GM23338 (cell line): Measurements from ENCODE around the gene PRRX1. TPM values are rescaled to one million over a fixed set of nuclear protein-coding genes. Genes with fewer than 3 reads are reported as not detected.

Source experiments
- ATAC-seq: fragments of 200-7000 bp; cut with Tn5 transposase; 3 replicates; pipeline ENCODE4 v1.9.1; 2020
- DNase-seq: peaks from one replicate; pipeline ENCODE4 v3.0.0-alpha.2; 2015; ENCODE audit warnings: low spot score
- H2AFZ ChIP-seq: fragments of 200-600 bp; sonication (generic); 2 replicates; pipeline ENCODE4 v1.8.0; 2016; ENCODE audit warnings: antibody characterized with exemption, mild to moderate bottlenecking, moderate library complexity
- H3F3A ChIP-seq: fragments of 200-600 bp; sonication (generic); replicated peaks from 2 replicates; pipeline ENCODE4 v1.8.0; 2017; ENCODE audit warnings: antibody characterized with exemption, mixed run types, low read depth
- H3K27ac ChIP-seq: fragments of 200-600 bp; sonication (generic); 2 replicates; pipeline ENCODE4 v1.6.1; 2016; ENCODE audit warnings: low read depth
- H3K27me3 ChIP-seq: fragments of 200-600 bp; sonication (generic); 2 replicates; pipeline ENCODE4 v1.8.0; 2016; ENCODE audit warnings: mild to moderate bottlenecking, mixed run types, moderate library complexity; ENCODE audit not compliant: insufficient read depth
- H3K36me3 ChIP-seq: fragments of 200-600 bp; sonication (generic); 2 replicates; pipeline ENCODE4 v1.8.0; 2016; ENCODE audit warnings: mild to moderate bottlenecking; ENCODE audit not compliant: insufficient read depth
- H3K4me1 ChIP-seq: fragments of 200-600 bp; sonication (generic); 2 replicates; pipeline ENCODE4 v1.8.0; 2016; ENCODE audit warnings: mild to moderate bottlenecking, moderate library complexity; ENCODE audit not compliant: insufficient read depth
- H3K4me2 ChIP-seq: fragments of 200-600 bp; sonication (generic); 2 replicates; pipeline ENCODE4 v1.7.1; 2017; ENCODE audit warnings: mixed run types
- H3K4me3 ChIP-seq: fragments of 200-600 bp; sonication (generic); 2 replicates; pipeline ENCODE4 v1.6.1; 2016; ENCODE audit warnings: mixed run types
- H3K79me2 ChIP-seq: fragments of 200-600 bp; sonication (generic); replicated peaks from 2 replicates; pipeline ENCODE4 v1.8.0; 2017; ENCODE audit warnings: mild to moderate bottlenecking; ENCODE audit not compliant: insufficient read depth
- H3K9me2 ChIP-seq: fragments of 200-600 bp; sonication (generic); 2 replicates; pipeline ENCODE4 v1.8.0; 2017; ENCODE audit not compliant: insufficient read depth
- H4K20me1 ChIP-seq: fragments of 200-600 bp; sonication (generic); replicated peaks from 2 replicates; pipeline ENCODE4 v1.8.0; 2017; ENCODE audit warnings: mild to moderate bottlenecking; ENCODE audit not compliant: insufficient read depth
- H3K27ac Mint-ChIP-seq: 2 replicates; pipeline ENCODE4 v1.8.0; 2020; ENCODE audit warnings: inconsistent platforms, mild to moderate bottlenecking, moderate library complexity, mixed read lengths
- H3K27me3 Mint-ChIP-seq: 3 replicates; pipeline ENCODE4 v1.8.0; 2022; ENCODE audit warnings: low read depth, mild to moderate bottlenecking, moderate library complexity, mixed read lengths, inconsistent platforms; ENCODE audit not compliant: insufficient read depth, poor library complexity
- H3K36me3 Mint-ChIP-seq: 3 replicates; pipeline ENCODE4 v1.8.0; 2021; ENCODE audit warnings: low read depth, mild to moderate bottlenecking, inconsistent platforms, moderate library complexity, mixed read lengths
- H3K4me1 Mint-ChIP-seq: 3 replicates; pipeline ENCODE4 v1.8.0; 2020; ENCODE audit warnings: mild to moderate bottlenecking, inconsistent platforms, mixed read lengths
- H3K4me3 Mint-ChIP-seq: 3 replicates; pipeline ENCODE4 v1.8.0; 2021; ENCODE audit warnings: moderate library complexity, mild to moderate bottlenecking, inconsistent platforms, mixed read lengths
- H3K9me3 Mint-ChIP-seq: 3 replicates; pipeline ENCODE4 v1.8.0; 2020; ENCODE audit warnings: moderate library complexity, mild to moderate bottlenecking, inconsistent platforms, mixed read lengths
- EZH2 ChIP-seq: fragments of 200-600 bp; sonication (generic); IDR thresholded peaks from one replicate; pipeline ENCODE4 v1.8.0; 2017; ENCODE audit warnings: antibody characterized with exemption, mild to moderate bottlenecking, low read depth; ENCODE audit not compliant: unreplicated experiment
- EZH2phosphoT487 ChIP-seq: fragments of 200-600 bp; sonication (generic); IDR thresholded peaks from one replicate; pipeline ENCODE4 v1.8.1; 2018; ENCODE audit warnings: antibody characterized with exemption; ENCODE audit not compliant: unreplicated experiment
- POLR2AphosphoS5 ChIP-seq: IDR thresholded peaks from 2 replicates; pipeline ENCODE4 v1.6.1; 2016; ENCODE audit warnings: antibody characterized with exemption, low read depth
- STAT1 ChIP-seq: IDR thresholded peaks from one replicate; pipeline ENCODE4 v1.6.1; 2016; ENCODE audit warnings: antibody characterized with exemption; ENCODE audit not compliant: unreplicated experiment
- ZNF331 ChIP-seq: fragments of 250-450 bp; sonication (Bioruptor Pico); IDR thresholded peaks from 2 replicates; pipeline ENCODE4 v1.5.0; 2020; ENCODE audit warnings: low read depth, mild to moderate bottlenecking, moderate library complexity
- polyA plus RNA-seq: library from polyadenylated mRNA; unstranded; fragments of >200 nt; fragmentation: Nextera tagmentation; extraction: Ambion mirVana; gene quantifications from 2 replicates; pipeline ENCODE4 v1.2.1, GENCODE V29; 2016
- total RNA-seq: library from RNA; depleted of rRNA; stranded (reverse); fragments of >200 nt; shearing (Covaris generic); gene quantifications from 2 replicates; pipeline ENCODE4 v1.2.3, GENCODE V29; 2014
- TF ChIP-seq, protein P1 (sequence below): IDR thresholded peaks from 2 replicates; pipeline ENCODE4 v1.6.1; 2016; ENCODE audit warnings: antibody characterized with exemption
- TF ChIP-seq, protein P2 (sequence below): IDR thresholded peaks from one replicate; pipeline ENCODE4 v1.6.1; 2018; ENCODE audit warnings: antibody characterized with exemption; ENCODE audit not compliant: unreplicated experiment

PRRX1 gene
- total and polyA plus RNA-seq, 2 experiments from 2014 or later: 0.58 TPM; not detected in 1

DNA sequence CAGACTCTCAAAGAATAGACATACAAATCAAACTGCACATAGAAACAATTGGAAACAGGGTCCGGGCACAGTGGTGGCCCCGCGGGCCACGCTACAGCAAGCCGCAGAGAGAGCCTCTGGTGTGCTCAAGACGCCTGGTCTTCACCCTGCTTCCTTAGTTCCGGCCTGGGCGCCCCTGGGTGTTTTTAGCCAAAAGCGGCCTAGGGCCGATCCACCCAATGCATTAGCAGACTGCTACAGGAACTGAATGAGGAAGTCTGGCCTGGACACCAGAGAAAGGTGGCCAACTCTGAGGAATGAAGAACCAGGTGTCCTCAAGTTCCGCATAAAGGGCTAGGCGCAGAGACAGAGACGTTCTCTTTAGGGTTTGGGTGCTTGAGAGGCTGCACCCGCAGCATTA lies 1.7 kb downstream of the PRRX1 start:
- Histone ChIP-seq H3K36me3 (no peaks in the 10 kb centered on the region), H3K27me3 (peaks cover 100% of the 10 kb centered on the region), H3K27ac (no peak overlapping the region), H3K79me2 (no peaks in the 10 kb centered on the region), H3K9me2 (no peaks in the 10 kb centered on the region), H4K20me1 (peaks cover 31% of the 10 kb centered on the region), H2AFZ (no peak overlapping the region), H3K4me1 (peaks cover 70% of the 10 kb centered on the region), H3K4me3 (peak overlapping the region; percentile 79), H3K4me2 (peak overlapping the region; percentile 85), H3F3A (peaks cover 18% of the 10 kb centered on the region)
- Mint-ChIP-seq H3K9me3 (peaks cover 8% of the 10 kb centered on the region; the same call in 2 of the 3 replicates), H3K4me3 (peak overlapping the region; percentile 67; the same call in 1 of the 3 replicates), H3K36me3 (no peaks in the 10 kb centered on the region; the same call in 2 of the 3 replicates), H3K27ac (no peak overlapping the region), H3K27me3 (peaks cover 100% of the 10 kb centered on the region), H3K4me1 (peaks cover 56% of the 10 kb centered on the region)
- TF ChIP-seq EZH2 (peak; percentile 85), EZH2phosphoT487 (peak; percentile 58), STAT1 (no peak), ZNF331 (CRISPR knock-in tag) (no peak)
- TF ChIP-seq, protein P1, sequence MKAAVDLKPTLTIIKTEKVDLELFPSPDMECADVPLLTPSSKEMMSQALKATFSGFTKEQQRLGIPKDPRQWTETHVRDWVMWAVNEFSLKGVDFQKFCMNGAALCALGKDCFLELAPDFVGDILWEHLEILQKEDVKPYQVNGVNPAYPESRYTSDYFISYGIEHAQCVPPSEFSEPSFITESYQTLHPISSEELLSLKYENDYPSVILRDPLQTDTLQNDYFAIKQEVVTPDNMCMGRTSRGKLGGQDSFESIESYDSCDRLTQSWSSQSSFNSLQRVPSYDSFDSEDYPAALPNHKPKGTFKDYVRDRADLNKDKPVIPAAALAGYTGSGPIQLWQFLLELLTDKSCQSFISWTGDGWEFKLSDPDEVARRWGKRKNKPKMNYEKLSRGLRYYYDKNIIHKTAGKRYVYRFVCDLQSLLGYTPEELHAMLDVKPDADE: no peak
- TF ChIP-seq, protein P2, sequence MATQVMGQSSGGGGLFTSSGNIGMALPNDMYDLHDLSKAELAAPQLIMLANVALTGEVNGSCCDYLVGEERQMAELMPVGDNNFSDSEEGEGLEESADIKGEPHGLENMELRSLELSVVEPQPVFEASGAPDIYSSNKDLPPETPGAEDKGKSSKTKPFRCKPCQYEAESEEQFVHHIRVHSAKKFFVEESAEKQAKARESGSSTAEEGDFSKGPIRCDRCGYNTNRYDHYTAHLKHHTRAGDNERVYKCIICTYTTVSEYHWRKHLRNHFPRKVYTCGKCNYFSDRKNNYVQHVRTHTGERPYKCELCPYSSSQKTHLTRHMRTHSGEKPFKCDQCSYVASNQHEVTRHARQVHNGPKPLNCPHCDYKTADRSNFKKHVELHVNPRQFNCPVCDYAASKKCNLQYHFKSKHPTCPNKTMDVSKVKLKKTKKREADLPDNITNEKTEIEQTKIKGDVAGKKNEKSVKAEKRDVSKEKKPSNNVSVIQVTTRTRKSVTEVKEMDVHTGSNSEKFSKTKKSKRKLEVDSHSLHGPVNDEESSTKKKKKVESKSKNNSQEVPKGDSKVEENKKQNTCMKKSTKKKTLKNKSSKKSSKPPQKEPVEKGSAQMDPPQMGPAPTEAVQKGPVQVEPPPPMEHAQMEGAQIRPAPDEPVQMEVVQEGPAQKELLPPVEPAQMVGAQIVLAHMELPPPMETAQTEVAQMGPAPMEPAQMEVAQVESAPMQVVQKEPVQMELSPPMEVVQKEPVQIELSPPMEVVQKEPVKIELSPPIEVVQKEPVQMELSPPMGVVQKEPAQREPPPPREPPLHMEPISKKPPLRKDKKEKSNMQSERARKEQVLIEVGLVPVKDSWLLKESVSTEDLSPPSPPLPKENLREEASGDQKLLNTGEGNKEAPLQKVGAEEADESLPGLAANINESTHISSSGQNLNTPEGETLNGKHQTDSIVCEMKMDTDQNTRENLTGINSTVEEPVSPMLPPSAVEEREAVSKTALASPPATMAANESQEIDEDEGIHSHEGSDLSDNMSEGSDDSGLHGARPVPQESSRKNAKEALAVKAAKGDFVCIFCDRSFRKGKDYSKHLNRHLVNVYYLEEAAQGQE: no peak
- DNase-seq: no peak
- no peak for ATAC-seq

DNA sequence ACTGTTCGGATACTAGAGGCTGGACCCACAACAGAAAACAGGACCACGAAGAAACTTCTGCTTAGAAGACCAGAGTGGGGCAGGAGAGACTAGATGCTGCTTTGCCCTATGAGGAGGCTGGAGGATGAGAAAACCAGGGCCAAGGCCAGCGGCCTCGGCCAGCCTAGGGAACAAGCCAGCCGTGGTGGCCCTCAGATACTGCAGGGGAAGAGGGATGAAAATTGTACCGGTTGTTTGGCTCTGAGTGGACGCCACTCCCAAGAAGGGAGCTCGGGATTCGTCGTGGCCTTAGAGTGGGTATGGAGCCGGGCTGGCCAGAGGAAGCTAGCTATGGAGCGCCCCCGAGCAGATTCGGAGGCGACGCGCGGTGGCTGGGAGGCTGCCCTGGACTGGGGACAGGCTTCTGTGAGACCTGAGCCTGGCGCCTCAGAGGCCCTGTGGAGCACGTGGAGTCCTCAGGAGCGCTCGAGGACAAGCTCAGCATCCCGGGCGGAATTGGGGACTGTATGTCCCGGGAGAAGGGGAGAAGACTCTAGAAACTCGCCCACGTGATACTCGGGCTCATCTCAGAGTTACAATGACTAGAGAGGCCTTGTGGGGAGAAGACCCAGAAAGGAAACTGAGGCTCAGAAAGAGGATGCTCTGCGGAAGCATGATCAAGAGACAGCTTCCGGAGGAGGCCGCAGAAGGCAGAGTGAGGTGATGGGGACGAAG lies 2.8 kb downstream of the PRRX1 start:
- no peak overlapping the region for H3K27ac ChIP-seq

More for the DNA sequence above, 2.8 kb downstream of the PRRX1 start:
- H3K27me3 Mint-ChIP-seq: peaks cover 100% of the 10 kb centered on the region
- H3K4me3 Mint-ChIP-seq: peak overlapping the region; percentile 55
- H3K4me1 ChIP-seq: peaks cover 68% of the 10 kb centered on the region
- peaks cover 18% of the 10 kb centered on the region for H3F3A ChIP-seq
- peaks cover 100% of the 10 kb centered on the region for H3K27me3 ChIP-seq
- H3K9me2 ChIP-seq: no peaks in the 10 kb centered on the region
- H3K4me2 ChIP-seq: peak overlapping the region; percentile 71
- H3K36me3 ChIP-seq: no peaks in the 10 kb centered on the region
- TF ChIP-seq EZH2 (peak; percentile 40), POLR2AphosphoS5 (no peak), EZH2phosphoT487 (peak; percentile 34)
- TF ChIP-seq, protein P2: no peak
- DNase-seq (peak; percentile 57), ATAC-seq (peak; percentile 4; the same call in 2 of the 3 replicates)
- H2AFZ ChIP-seq: no peak overlapping the region
- H3K4me3 ChIP-seq: peak overlapping the region; percentile 49
- H4K20me1 ChIP-seq: peaks cover 26% of the 10 kb centered on the region
- peaks cover 5% of the 10 kb centered on the region; the same call in 1 of the 3 replicates for H3K9me3 Mint-ChIP-seq
- no peaks in the 10 kb centered on the region for H3K36me3 Mint-ChIP-seq
- peaks cover 58% of the 10 kb centered on the region for H3K4me1 Mint-ChIP-seq
- H3K79me2 ChIP-seq: no peaks in the 10 kb centered on the region
- H3K27ac Mint-ChIP-seq: no peak overlapping the region
